Ovary (tissue), 3 donors: ENCODE data around the gene PIGH.

Source experiments
- CTCF ChIP-seq, 3 donors: fragments of 450-650 bp in 2 of 3; fragments of 200-600 bp in 1 of 3; IDR thresholded peaks; one replicate each; pipeline versions ENCODE4 v1.5.1 to v1.8.0; 2016 to 2022; ENCODE audit warnings: antibody characterized with exemption in 3 of 3, mild to moderate bottlenecking in 1 of 3
- EP300 ChIP-seq: sonication (generic); formaldehyde crosslinking; IDR thresholded peaks from one replicate; pipeline ENCODE4 v1.6.1; 2017; ENCODE audit warnings: antibody characterized with exemption
- POLR2A ChIP-seq: fragments of 450-650 bp; IDR thresholded peaks from one replicate; pipeline ENCODE4 v1.6.1; 2017; ENCODE audit warnings: antibody characterized with exemption, mild to moderate bottlenecking, moderate library complexity
- donor health status: DM: no; HTN: no; CAD: no.

GRCh38 chr14:67641902-67642749 lies 42.1 kb upstream of the PIGH start:
- TF ChIP-seq CTCF (IDR thresholded peaks at IDR 0.05), result no peak
- TF ChIP-seq POLR2A, result no peak
- TF ChIP-seq EP300, result no peak
